Naive thymus-derived CD4-positive, alpha-beta T cell (primary cell): ENCODE measurements around the gene GRM8. TPM values are rescaled to one million over a fixed set of nuclear protein-coding genes. Genes with fewer than 3 reads are reported as not detected.

ENCODE experiments used
- ATAC-seq: fragments of 150-1000 bp; cut with Tn5 transposase; 2 replicates; pipeline ENCODE4 v1.10.0; 2021; ENCODE audit warnings: mild to moderate bottlenecking, moderate library complexity
- CTCF ChIA-PET: fragments of 350-600 bp; sonication (Branson Sonifier 250); formaldehyde crosslinking; loops from one replicate; lab custom pipeline; 2021; ENCODE audit warnings: antibody characterized with exemption; lab: Charles Lee
- POLR2A ChIA-PET: fragments of 350-600 bp; sonication (Branson Sonifier 250); formaldehyde crosslinking; loops from one replicate; lab custom pipeline; 2021; ENCODE audit warnings: antibody characterized with exemption, inconsistent platforms; lab: Charles Lee
- DNase-seq, 9 donors: peaks; one replicate each; pipeline versions ENCODE4 v3.0.0 to v3.0.0-alpha.2; 2020 to 2022; ENCODE audit warnings: mixed read lengths in 1 of 9
- H3K27ac ChIP-seq: one replicate; pipeline ENCODE4 v1.7.0; 2013; ENCODE audit warnings: mild to moderate bottlenecking, low read depth, low read length, moderate library complexity
- H3K27me3 ChIP-seq, 2 donors: one replicate each; pipeline ENCODE4 v1.7.0; 2013; ENCODE audit warnings: low read length in 2 of 2, mild to moderate bottlenecking in 2 of 2, moderate library complexity in 2 of 2; ENCODE audit not compliant: control insufficient read depth in 2 of 2, insufficient read depth in 2 of 2
- H3K36me3 ChIP-seq, 3 experiments: 1 replicate in 2 of 3; 2 replicates in 1 of 3; pipeline ENCODE4 v1.7.0; 2013; ENCODE audit warnings: low read length in 3 of 3, mild to moderate bottlenecking in 3 of 3, moderate library complexity in 1 of 3; ENCODE audit not compliant: insufficient read depth in 3 of 3, control insufficient read depth in 2 of 3
- H3K4me1 ChIP-seq, 2 donors: one replicate each; pipeline ENCODE4 v1.7.0; 2013; ENCODE audit warnings: low read length in 2 of 2, mild to moderate bottlenecking in 2 of 2, moderate library complexity in 1 of 2; ENCODE audit not compliant: control insufficient read depth in 2 of 2, insufficient read depth in 2 of 2
- H3K4me3 ChIP-seq: 2 replicates; pipeline ENCODE4 v1.7.0; 2013; ENCODE audit warnings: mild to moderate bottlenecking, low read length
- H3K9me3 ChIP-seq, 3 experiments: 1 replicate in 2 of 3; 2 replicates in 1 of 3; pipeline ENCODE4 v1.7.0; 2013; ENCODE audit warnings: low read length in 3 of 3; ENCODE audit not compliant: control insufficient read depth in 2 of 3
- H3K27ac Mint-ChIP-seq, 9 donors: one replicate each; pipeline ENCODE4 v1.8.0; 2020 to 2022; ENCODE audit warnings: mixed read lengths in 9 of 9, mild to moderate bottlenecking in 8 of 9, moderate library complexity in 5 of 9, inconsistent platforms in 2 of 9
- H3K27me3 Mint-ChIP-seq, 5 donors: one replicate each; pipeline ENCODE4 v1.8.0; 2021 to 2022; ENCODE audit warnings: mixed read lengths in 5 of 5, mild to moderate bottlenecking in 1 of 5
- H3K36me3 Mint-ChIP-seq, 5 donors: one replicate each; pipeline ENCODE4 v1.8.0; 2020 to 2022; ENCODE audit warnings: mixed read lengths in 5 of 5, mild to moderate bottlenecking in 3 of 5, inconsistent platforms in 1 of 5
- H3K4me1 Mint-ChIP-seq, 7 donors: one replicate each; pipeline ENCODE4 v1.8.0; 2020 to 2022; ENCODE audit warnings: mixed read lengths in 7 of 7, mild to moderate bottlenecking in 3 of 7, inconsistent platforms in 1 of 7
- H3K4me3 Mint-ChIP-seq, 10 donors: one replicate each; pipeline ENCODE4 v1.8.0; 2020 to 2022; ENCODE audit warnings: mild to moderate bottlenecking in 10 of 10, mixed read lengths in 10 of 10, moderate library complexity in 6 of 10, inconsistent platforms in 2 of 10
- H3K9me3 Mint-ChIP-seq, 11 donors: one replicate each; pipeline ENCODE4 v1.8.0; 2020 to 2022; ENCODE audit warnings: mixed read lengths in 11 of 11, mild to moderate bottlenecking in 4 of 11, inconsistent platforms in 1 of 11, moderate library complexity in 1 of 11
- intact Hi-C, 2 donors: fragments of 100-400 bp; cut with micrococcal nuclease; formaldehyde crosslinking; loops; one replicate each; pipeline ENCODE4 v1.15.1; 2023
- polyA plus RNA-seq, 2 donors: library from polyadenylated mRNA; unstranded; fragments of 300-500 nt; fragmentation: Illumina TruSeq; gene quantifications; one replicate each; pipeline ENCODE4 v1.2.3, GENCODE V29; 2021
- total RNA-seq, 6 experiments: library from RNA in 5 of 6; stranded (reverse) in 5 of 6; gene quantifications; 1 replicate in 5 of 6; 2 replicates in 1 of 6; pipeline ENCODE4 v1.2.3 and lab custom pipeline; 2021 to 2026

The GRM8 gene
- total and polyA plus RNA-seq, 7 experiments from 2014 or later, result not detected

DNA sequence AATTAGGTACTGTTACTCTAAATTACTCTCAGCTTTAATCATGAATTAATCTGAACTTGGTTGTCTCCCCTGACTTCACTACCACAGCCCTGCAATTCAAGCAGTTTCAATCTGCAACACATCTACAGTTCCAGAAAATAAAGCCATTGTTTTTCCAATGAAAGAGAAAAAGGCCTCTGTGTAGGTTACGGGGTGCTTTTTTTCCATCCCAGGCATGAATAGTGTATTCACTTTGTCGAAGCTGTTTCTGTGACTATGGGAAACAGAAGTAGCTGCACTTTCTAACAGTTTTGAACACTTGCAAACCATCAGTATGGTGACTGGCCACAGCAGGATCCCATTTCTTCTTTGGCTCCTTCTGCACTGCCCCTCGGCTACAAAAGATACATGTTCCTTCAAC, 460.2 kb downstream of the GRM8 start:
- Mint-ChIP-seq H3K27me3 (peaks cover 0 to 9% (median 5%) of the 10 kb centered on the region in 5 donors), H3K4me1 (no peaks in the 10 kb centered on the region), H3K27ac (no peak overlapping the region), H3K9me3 (no peaks in the 10 kb centered on the region), H3K4me3 (no peak overlapping the region), H3K36me3 (no peaks in the 10 kb centered on the region)
- POLR2A ChIA-PET, result no interaction called here
- ATAC-seq (no peak), DNase-seq (no peak)
- CTCF ChIA-PET, result no interaction called here
- intact Hi-C loops, result no loop called here
- Histone ChIP-seq H3K36me3 (no peaks in the 10 kb centered on the region), H3K9me3 (no peaks in the 10 kb centered on the region), H3K27ac (no peak overlapping the region), H3K4me3 (no peak overlapping the region), H3K4me1 (no peaks in the 10 kb centered on the region), H3K27me3 (no peaks in the 10 kb centered on the region)

- H3K9me3 Mint-ChIP-seq, result no peaks in the 10 kb centered on the region
- ChIA-PET CTCF (no interaction called here), POLR2A (no interaction called here)
- no peaks in the 10 kb centered on the region for H3K36me3 ChIP-seq
- no peak overlapping the region for H3K4me3 Mint-ChIP-seq
- no peaks in the 10 kb centered on the region for H3K27me3 ChIP-seq
- H3K27ac Mint-ChIP-seq, result no peak overlapping the region
- intact Hi-C loops, result no loop called here
- no peak overlapping the region for H3K27ac ChIP-seq
- H3K9me3 ChIP-seq, result no peaks in the 10 kb centered on the region
- no peaks in the 10 kb centered on the region for H3K4me1 Mint-ChIP-seq
- no peaks in the 10 kb centered on the region for H3K36me3 Mint-ChIP-seq
- H3K4me1 ChIP-seq, result no peaks in the 10 kb centered on the region
- H3K4me3 ChIP-seq, result no peak overlapping the region
- peaks cover 0 to 9% (median 4%) of the 10 kb centered on the region in 5 donors for H3K27me3 Mint-ChIP-seq
- DNase-seq, result no peak
- no peak for ATAC-seq
Measured at GRCh38 chr7:126791306-126791705, 461.4 kb downstream of the GRM8 start.

- ATAC-seq, result no peak
- POLR2A ChIA-PET, result no interaction called here
Measured at GRCh38 chr7:126790763-126791162, 462.0 kb downstream of the GRM8 start.

DNA sequence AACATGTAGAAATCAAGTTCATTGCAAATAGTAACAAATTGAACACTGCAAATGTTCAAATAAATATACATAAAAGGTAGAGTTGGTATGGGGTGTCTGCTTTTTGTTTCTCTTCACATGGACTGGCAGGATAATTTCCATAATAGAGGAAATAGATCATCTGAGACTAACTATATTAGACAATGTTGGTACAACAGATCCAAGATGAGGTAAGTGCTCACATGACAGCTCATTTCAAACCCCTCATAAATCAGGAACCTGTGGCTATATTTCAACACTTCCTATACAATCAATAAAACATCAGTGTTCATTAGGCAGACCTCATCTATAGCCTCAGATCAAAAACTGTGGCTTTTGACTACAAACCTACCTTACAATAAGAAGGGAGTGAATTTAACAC, 469.1 kb downstream of the GRM8 start:
- Histone ChIP-seq H3K27ac (no peak overlapping the region), H3K36me3 (no peaks in the 10 kb centered on the region), H3K4me1 (no peaks in the 10 kb centered on the region), H3K27me3 (no peaks in the 10 kb centered on the region), H3K9me3 (no peaks in the 10 kb centered on the region), H3K4me3 (no peak overlapping the region)
- ATAC-seq (no peak), DNase-seq (no peak)
- ChIA-PET CTCF (no interaction called here), POLR2A (no interaction called here)
- Mint-ChIP-seq H3K27ac (no peak overlapping the region), H3K9me3 (peaks cover 0 to 5% (median 0%) of the 10 kb centered on the region in 11 donors), H3K27me3 (peaks cover 0 to 11% (median 0%) of the 10 kb centered on the region in 5 donors), H3K4me1 (no peaks in the 10 kb centered on the region), H3K36me3 (no peaks in the 10 kb centered on the region), H3K4me3 (no peak overlapping the region)
- intact Hi-C loops, result no loop called here

More at GRCh38 chr7:126790763-126791162, 462.0 kb downstream of the GRM8 start:
- Mint-ChIP-seq H3K27ac (no peak overlapping the region), H3K27me3 (peaks cover 0 to 9% (median 0%) of the 10 kb centered on the region in 5 donors), H3K4me1 (no peaks in the 10 kb centered on the region), H3K4me3 (no peak overlapping the region), H3K9me3 (no peaks in the 10 kb centered on the region), H3K36me3 (no peaks in the 10 kb centered on the region)
- CTCF ChIA-PET, result no interaction called here
- Histone ChIP-seq H3K27ac (no peak overlapping the region), H3K4me1 (no peaks in the 10 kb centered on the region), H3K36me3 (no peaks in the 10 kb centered on the region), H3K9me3 (no peaks in the 10 kb centered on the region), H3K27me3 (no peaks in the 10 kb centered on the region), H3K4me3 (no peak overlapping the region)
- intact Hi-C loops, result no loop called here
- no peak for DNase-seq

GRCh38 chr7:126780993-126781392, 471.7 kb downstream of the GRM8 start:
- DNase-seq (no peak), ATAC-seq (no peak)
- intact Hi-C loops, result no loop called here
- no peak overlapping the region for H3K27ac Mint-ChIP-seq
- H3K4me1 Mint-ChIP-seq, result no peaks in the 10 kb centered on the region
- H3K27me3 Mint-ChIP-seq, result peaks cover 0 to 11% (median 0%) of the 10 kb centered on the region in 5 donors
- Histone ChIP-seq H3K27ac (no peak overlapping the region), H3K36me3 (no peaks in the 10 kb centered on the region), H3K27me3 (no peaks in the 10 kb centered on the region), H3K9me3 (no peaks in the 10 kb centered on the region), H3K4me1 (no peaks in the 10 kb centered on the region), H3K4me3 (no peak overlapping the region)
- CTCF ChIA-PET, result no interaction called here
- no peak overlapping the region for H3K4me3 Mint-ChIP-seq
- H3K9me3 Mint-ChIP-seq, result peaks cover 0 to 5% (median 0%) of the 10 kb centered on the region in 11 donors
- no peaks in the 10 kb centered on the region for H3K36me3 Mint-ChIP-seq
- POLR2A ChIA-PET, result no interaction called here

DNA sequence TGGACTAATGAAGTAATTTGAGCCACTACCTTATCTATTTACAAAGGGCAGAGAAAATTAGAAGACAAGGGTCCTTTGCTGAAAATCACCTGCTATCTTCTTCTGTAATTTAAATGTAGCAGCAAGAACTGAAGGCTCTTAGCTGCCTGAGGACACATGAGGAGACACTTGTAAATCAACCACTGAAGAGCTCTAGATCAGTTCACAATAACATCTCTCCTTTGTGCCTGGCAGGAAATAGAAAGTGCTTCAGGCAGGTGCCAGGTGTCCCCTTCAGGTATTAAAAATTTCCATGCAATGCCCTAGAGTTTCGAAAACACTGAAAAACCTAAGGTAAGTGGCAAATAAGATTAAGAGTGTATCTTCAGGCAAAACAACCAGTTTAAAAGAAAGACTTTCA, 474.6 kb downstream of the GRM8 start:
- Histone ChIP-seq H3K4me3 (no peak overlapping the region), H3K27me3 (no peaks in the 10 kb centered on the region), H3K4me1 (no peaks in the 10 kb centered on the region), H3K36me3 (no peaks in the 10 kb centered on the region), H3K27ac (no peak overlapping the region), H3K9me3 (no peaks in the 10 kb centered on the region)
- ATAC-seq, result no peak
- Mint-ChIP-seq H3K4me1 (no peaks in the 10 kb centered on the region), H3K9me3 (peaks cover 0 to 5% (median 0%) of the 10 kb centered on the region in 11 donors), H3K4me3 (no peak overlapping the region), H3K27ac (no peak overlapping the region), H3K36me3 (no peaks in the 10 kb centered on the region), H3K27me3 (peaks cover 0 to 6% (median 0%) of the 10 kb centered on the region in 5 donors)
- ChIA-PET CTCF (no interaction called here), POLR2A (no interaction called here)
- DNase-seq, result no peak
- intact Hi-C loops, result no loop called here

GRCh38 chr7:126776498-126776897, 476.2 kb downstream of the GRM8 start:
- no peak overlapping the region for H3K27ac Mint-ChIP-seq
- ChIA-PET CTCF (no interaction called here), POLR2A (no interaction called here)
- Histone ChIP-seq H3K36me3 (no peaks in the 10 kb centered on the region), H3K4me3 (no peak overlapping the region), H3K4me1 (no peaks in the 10 kb centered on the region), H3K27ac (no peak overlapping the region), H3K9me3 (no peaks in the 10 kb centered on the region), H3K27me3 (no peaks in the 10 kb centered on the region)
- peaks cover 0 to 5% (median 0%) of the 10 kb centered on the region in 11 donors for H3K9me3 Mint-ChIP-seq
- no peaks in the 10 kb centered on the region for H3K36me3 Mint-ChIP-seq
- H3K4me3 Mint-ChIP-seq, result no peak overlapping the region
- DNase-seq, result no peak
- no peak for ATAC-seq
- peaks cover 0 to 7% (median 6%) of the 10 kb centered on the region in 5 donors for H3K27me3 Mint-ChIP-seq
- no peaks in the 10 kb centered on the region for H3K4me1 Mint-ChIP-seq
- intact Hi-C loops, result no loop called here
